ENCODE results near the gene EHD4.

The EHD4 gene

DNA sequence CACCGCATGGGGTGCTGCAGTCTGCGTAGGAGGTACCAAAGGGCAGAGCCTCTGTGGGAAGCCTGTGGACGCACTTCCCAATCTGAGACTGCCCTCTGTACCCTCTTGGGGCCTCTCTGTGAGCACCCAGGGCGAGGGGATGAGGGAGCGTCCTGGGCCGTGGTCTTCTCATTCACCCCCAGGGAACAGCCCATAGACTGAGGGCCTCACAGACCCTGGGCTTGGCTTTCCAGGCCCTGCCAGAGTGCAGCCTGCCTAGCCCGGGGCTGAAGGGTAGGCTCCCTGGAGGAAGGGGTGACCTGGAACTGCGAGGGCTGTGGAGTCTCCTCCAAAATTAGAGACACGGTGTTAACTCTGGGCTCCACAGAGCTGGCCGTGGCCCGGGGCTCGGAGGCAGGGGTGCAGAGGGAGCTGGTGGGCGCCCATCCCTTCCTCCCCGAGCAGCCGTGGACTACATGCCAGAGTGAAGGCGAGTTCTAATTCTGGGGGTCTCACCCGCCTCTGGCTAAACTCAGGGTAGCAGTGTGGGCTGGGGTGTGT, 78.0 kb downstream of the EHD4 start:
- Histone ChIP-seq H3K9me3 (ENCODE audit: low read length) (no peaks in the 10 kb centered on the region), H3K27ac (ENCODE audit: low read depth, low read length) (no peak overlapping the region), H3K4me3 (ENCODE audit: low read depth in 1 of 2, low read length in 2 of 2) (no peak overlapping the region), H3K36me3 (ENCODE audit: insufficient read depth, low read length) (no peaks in the 10 kb centered on the region), H3K4me1 (ENCODE audit: insufficient read depth, low read length) (peaks cover 24% of the 10 kb centered on the region), H3K27me3 (ENCODE audit: control insufficient read depth in 1 of 2, insufficient read depth in 2 of 2, low read length in 2 of 2) (no peaks in the 10 kb centered on the region), H3K9ac (ENCODE audit: low read length) (no peak overlapping the region)

DNA sequence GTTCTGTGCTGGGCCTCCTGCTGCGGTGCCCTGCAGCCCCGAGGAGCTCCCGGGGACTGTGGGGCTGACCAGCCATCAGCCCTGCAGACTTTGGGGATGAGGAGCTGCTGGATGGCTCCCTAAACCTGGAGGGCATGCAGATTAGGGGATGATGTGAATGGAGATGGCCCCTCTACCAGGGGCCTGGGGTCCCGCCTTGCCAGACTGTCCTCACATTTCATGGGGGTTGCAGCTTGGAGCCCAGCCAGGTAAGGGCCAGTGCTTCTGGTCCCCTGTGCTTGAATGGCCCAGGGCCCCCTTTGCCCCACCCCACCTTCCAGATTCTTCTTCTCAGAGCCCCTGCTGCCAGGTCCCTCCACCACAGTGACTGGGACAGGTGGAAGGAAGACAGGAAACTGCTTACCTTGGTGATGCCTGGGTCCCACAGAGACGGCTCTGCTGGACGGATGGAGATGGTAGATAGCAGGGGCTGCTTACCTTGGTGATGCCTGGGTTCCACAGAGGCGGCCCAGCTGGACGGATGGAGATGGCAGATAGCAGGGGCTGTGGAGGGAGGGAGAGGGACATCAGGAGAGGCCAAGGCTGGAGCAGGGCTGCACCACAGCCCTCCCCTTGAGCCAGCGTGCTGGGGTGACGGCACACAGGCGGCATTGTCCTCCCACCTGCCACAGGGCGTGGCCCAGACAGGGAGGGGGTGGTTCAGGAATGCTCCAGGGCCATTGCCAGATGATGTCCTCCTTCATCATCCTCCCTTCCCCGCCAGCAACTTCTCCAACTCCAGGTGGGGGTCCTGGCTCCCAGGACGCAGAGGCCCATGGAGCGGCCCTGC, 78.7 kb downstream of the EHD4 start, which contains the start of gene SPTBN5:
TSS of gene SPTBN5 (minus strand) at position 632 of the 829 bp plus-strand sequence. CDS start at position 76, 556 bp downstream.
- Histone ChIP-seq H3K9ac (ENCODE audit: low read length) (no peak within 1 kb of the TSS), H3K4me1 (ENCODE audit: insufficient read depth, low read length) (peaks cover 24% of the 10 kb centered on the region), H3K36me3 (ENCODE audit: insufficient read depth, low read length) (no peaks in the 10 kb centered on the region), H3K27me3 (ENCODE audit: control insufficient read depth in 1 of 2, insufficient read depth in 2 of 2, low read length in 2 of 2) (no peaks in the 10 kb centered on the region), H3K4me3 (ENCODE audit: low read depth in 1 of 2, low read length in 2 of 2) (peak within 1 kb of the TSS in 1 of 2 donors; percentile 16), H3K27ac (ENCODE audit: low read depth, low read length) (no peak within 1 kb of the TSS), H3K9me3 (ENCODE audit: low read length) (no peaks in the 10 kb centered on the region)

DNA sequence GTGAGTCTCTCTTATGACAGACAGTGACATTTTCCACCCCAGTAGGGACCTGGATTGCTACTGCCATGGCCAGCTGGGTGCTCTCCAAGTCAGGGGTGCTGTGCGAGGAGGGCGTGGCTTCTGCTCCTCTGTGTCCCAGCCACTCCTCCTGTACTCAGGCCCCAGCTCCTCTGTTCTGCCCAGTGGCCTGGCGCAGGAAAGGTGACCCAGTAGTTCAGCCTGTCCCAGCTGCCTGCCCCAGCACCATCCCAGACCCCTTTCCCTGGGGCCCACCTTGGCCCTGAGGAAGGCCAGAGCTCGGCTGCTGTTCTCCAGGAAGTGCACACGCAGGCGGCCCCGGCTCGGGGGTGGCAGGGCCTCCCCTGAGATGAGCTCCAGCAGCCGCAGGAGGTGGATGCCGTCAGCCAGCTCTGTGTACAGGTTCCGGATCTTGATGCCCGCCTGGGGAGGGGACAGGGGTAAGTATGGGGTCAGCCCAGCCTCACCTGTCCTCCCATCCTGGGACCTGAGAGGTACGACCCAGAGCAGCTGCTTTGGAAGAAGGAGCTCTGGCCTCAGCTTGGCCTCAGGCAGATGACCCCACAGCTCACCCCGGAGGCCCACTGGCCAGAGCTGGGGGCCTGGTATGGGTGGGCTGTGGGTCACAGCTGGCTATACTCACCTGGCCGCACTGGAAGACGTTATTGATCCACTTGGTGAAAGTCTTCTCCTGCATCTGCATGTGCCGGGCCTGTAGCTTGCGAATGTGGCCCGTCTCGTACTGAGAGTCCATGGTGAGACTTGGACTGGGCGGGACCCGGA, 79.5 kb downstream of the EHD4 start:
- H3K27ac ChIP-seq (ENCODE audit: low read depth, low read length): no peak overlapping the region
- H3K4me1 ChIP-seq (ENCODE audit: insufficient read depth, low read length): peaks cover 24% of the 10 kb centered on the region
- no peak overlapping the region for H3K4me3 ChIP-seq (ENCODE audit: low read depth in 1 of 2, low read length in 2 of 2)
- H3K27me3 ChIP-seq (ENCODE audit: control insufficient read depth in 1 of 2, insufficient read depth in 2 of 2, low read length in 2 of 2): no peaks in the 10 kb centered on the region
- no peak overlapping the region for H3K9ac ChIP-seq (ENCODE audit: low read length)
- H3K36me3 ChIP-seq (ENCODE audit: insufficient read depth, low read length): no peaks in the 10 kb centered on the region
- H3K9me3 ChIP-seq (ENCODE audit: low read length): no peaks in the 10 kb centered on the region

GRCh38 chr15:41891946-41892345, 80.4 kb downstream of the EHD4 start:
- Histone ChIP-seq H3K4me3 (ENCODE audit: low read depth in 1 of 2, low read length in 2 of 2) (no peak overlapping the region), H3K4me1 (ENCODE audit: insufficient read depth, low read length) (peaks cover 24% of the 10 kb centered on the region), H3K36me3 (ENCODE audit: insufficient read depth, low read length) (no peaks in the 10 kb centered on the region), H3K9me3 (ENCODE audit: low read length) (no peaks in the 10 kb centered on the region), H3K27ac (ENCODE audit: low read depth, low read length) (no peak overlapping the region), H3K9ac (ENCODE audit: low read length) (no peak overlapping the region), H3K27me3 (ENCODE audit: control insufficient read depth in 1 of 2, insufficient read depth in 2 of 2, low read length in 2 of 2) (no peaks in the 10 kb centered on the region)

- Histone ChIP-seq H3K4me3 (ENCODE audit: low read depth in 1 of 2, low read length in 2 of 2) (no peak overlapping the region), H3K9ac (ENCODE audit: low read length) (no peak overlapping the region), H3K36me3 (ENCODE audit: insufficient read depth, low read length) (no peaks in the 10 kb centered on the region), H3K27ac (ENCODE audit: low read depth, low read length) (no peak overlapping the region), H3K9me3 (ENCODE audit: low read length) (no peaks in the 10 kb centered on the region), H3K4me1 (ENCODE audit: insufficient read depth, low read length) (peaks cover 24% of the 10 kb centered on the region), H3K27me3 (ENCODE audit: control insufficient read depth in 1 of 2, insufficient read depth in 2 of 2, low read length in 2 of 2) (no peaks in the 10 kb centered on the region)
Measured at GRCh38 chr15:41891226-41891625, 81.1 kb downstream of the EHD4 start.

DNA sequence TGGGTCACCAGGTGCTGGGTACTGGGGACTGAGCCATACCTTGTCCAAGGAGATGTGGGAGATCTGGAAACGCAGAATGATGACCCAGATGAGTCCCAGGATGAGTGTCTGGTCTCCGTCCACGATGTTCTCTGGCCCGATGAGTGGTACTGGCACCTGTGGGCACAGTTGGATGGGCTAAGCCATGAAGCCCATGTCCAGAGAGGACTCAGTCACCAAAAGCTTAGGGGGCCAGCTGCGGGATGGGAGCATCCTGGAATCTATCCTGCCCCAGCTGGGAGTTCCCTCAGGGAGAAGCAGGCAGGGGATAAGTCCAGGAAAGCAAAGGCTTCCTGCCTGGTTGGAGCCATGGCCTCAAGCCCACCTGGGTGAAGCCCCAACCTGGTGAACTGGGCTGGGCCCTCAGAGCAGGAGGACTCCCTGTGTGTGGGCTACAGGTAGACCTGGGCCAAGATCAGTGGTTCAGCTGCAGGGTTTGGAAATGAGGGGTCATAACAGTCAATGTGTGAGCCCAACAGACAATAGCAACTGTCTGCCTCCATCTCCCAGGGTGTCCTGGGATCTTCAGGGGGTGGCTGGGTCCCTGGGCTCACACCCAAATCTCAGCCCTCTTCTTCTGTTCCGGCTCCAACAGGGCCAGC, 82.2 kb downstream of the EHD4 start:
- Histone ChIP-seq H3K36me3 (ENCODE audit: insufficient read depth, low read length) (no peaks in the 10 kb centered on the region), H3K4me1 (ENCODE audit: insufficient read depth, low read length) (peaks cover 23% of the 10 kb centered on the region), H3K27me3 (ENCODE audit: control insufficient read depth in 1 of 2, insufficient read depth in 2 of 2, low read length in 2 of 2) (no peaks in the 10 kb centered on the region), H3K9ac (ENCODE audit: low read length) (no peak overlapping the region), H3K9me3 (ENCODE audit: low read length) (no peaks in the 10 kb centered on the region), H3K27ac (ENCODE audit: low read depth, low read length) (no peak overlapping the region), H3K4me3 (ENCODE audit: low read depth in 1 of 2, low read length in 2 of 2) (no peak overlapping the region)

DNA sequence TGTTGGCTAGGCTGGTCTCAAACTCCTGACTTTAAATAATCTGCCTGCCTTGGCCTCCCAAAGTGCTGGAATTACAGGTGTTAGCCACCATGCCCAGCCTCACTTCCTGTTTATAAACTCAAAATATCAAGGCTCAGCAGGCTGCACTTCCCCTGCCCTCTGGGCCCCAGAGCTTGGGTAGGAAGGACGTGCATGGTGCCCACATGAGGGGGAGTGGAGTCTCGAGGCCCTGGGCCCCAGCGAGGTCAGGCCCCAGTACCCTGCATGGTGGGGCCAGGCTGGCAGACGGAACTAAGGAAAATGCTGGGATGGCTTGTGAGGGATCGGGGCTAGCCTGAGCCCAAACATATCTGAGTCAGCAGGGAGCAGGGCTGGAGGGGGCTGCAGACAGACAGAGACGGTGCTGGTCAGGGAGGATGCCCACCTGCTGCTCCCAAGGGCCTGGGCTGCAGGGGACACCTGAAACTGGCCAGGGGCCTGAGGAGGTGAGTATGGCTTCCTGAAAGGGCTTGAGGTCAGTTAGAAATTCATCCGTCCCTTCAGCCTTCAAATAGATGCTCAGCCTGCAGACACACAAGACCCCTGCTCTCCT, 83.6 kb downstream of the EHD4 start:
- no peak overlapping the region for H3K27ac ChIP-seq (ENCODE audit: low read depth, low read length)
- no peaks in the 10 kb centered on the region for H3K9me3 ChIP-seq (ENCODE audit: low read length)
- no peaks in the 10 kb centered on the region for H3K27me3 ChIP-seq (ENCODE audit: control insufficient read depth in 1 of 2, insufficient read depth in 2 of 2, low read length in 2 of 2)

DNA sequence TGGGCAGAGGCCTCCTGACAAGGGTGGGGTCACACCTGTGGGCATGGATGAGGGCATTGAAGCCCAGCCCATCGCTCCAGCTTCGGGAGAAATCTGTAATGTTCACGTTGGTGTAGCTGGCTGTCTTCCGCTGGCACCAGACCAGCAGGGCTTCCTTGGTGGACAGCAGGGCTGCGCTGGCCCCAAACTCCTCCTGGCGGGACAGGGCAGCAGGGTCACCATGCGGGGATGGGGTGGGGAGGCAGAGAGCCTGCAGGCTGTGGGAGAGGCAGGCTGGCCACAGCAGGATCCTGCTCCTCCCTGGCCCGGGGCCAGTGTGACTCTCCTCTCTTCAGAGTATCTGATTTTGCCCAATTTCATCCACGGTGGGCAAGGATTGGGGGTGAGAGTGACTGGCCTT, 84.5 kb downstream of the EHD4 start:
- Histone ChIP-seq H3K9ac (ENCODE audit: low read length) (no peak overlapping the region), H3K4me3 (ENCODE audit: low read depth in 1 of 2, low read length in 2 of 2) (no peak overlapping the region)

More for the DNA sequence above, 83.6 kb downstream of the EHD4 start:
- no peak overlapping the region for H3K9ac ChIP-seq (ENCODE audit: low read length)
- H3K4me3 ChIP-seq (ENCODE audit: low read depth in 1 of 2, low read length in 2 of 2): no peak overlapping the region
- peaks cover 9% of the 10 kb centered on the region for H3K4me1 ChIP-seq (ENCODE audit: insufficient read depth, low read length)
- H3K36me3 ChIP-seq (ENCODE audit: insufficient read depth, low read length): no peaks in the 10 kb centered on the region

GRCh38 chr15:41887161-41887560, 85.2 kb downstream of the EHD4 start:
- H3K4me3 ChIP-seq (ENCODE audit: low read depth in 1 of 2, low read length in 2 of 2): no peak overlapping the region

More for the DNA sequence above, 84.5 kb downstream of the EHD4 start:
- Histone ChIP-seq H3K27me3 (ENCODE audit: control insufficient read depth in 1 of 2, insufficient read depth in 2 of 2, low read length in 2 of 2) (no peaks in the 10 kb centered on the region), H3K4me1 (ENCODE audit: insufficient read depth, low read length) (peaks cover 7% of the 10 kb centered on the region), H3K9me3 (ENCODE audit: low read length) (no peaks in the 10 kb centered on the region), H3K36me3 (ENCODE audit: insufficient read depth, low read length) (no peaks in the 10 kb centered on the region), H3K27ac (ENCODE audit: low read depth, low read length) (no peak overlapping the region)

GRCh38 chr15:41886741-41887140, 85.6 kb downstream of the EHD4 start:
- no peak overlapping the region for H3K4me3 ChIP-seq (ENCODE audit: low read depth in 1 of 2, low read length in 2 of 2)
- H3K27ac ChIP-seq (ENCODE audit: low read depth, low read length): no peak overlapping the region
- no peaks in the 10 kb centered on the region for H3K27me3 ChIP-seq (ENCODE audit: control insufficient read depth in 1 of 2, insufficient read depth in 2 of 2, low read length in 2 of 2)
- no peaks in the 10 kb centered on the region for H3K9me3 ChIP-seq (ENCODE audit: low read length)
- H3K9ac ChIP-seq (ENCODE audit: low read length): no peak overlapping the region
- H3K36me3 ChIP-seq (ENCODE audit: insufficient read depth, low read length): no peaks in the 10 kb centered on the region
- peaks cover 3% of the 10 kb centered on the region for H3K4me1 ChIP-seq (ENCODE audit: insufficient read depth, low read length)

More at GRCh38 chr15:41887161-41887560, 85.2 kb downstream of the EHD4 start:
- Histone ChIP-seq H3K27ac (ENCODE audit: low read depth, low read length) (no peak overlapping the region), H3K36me3 (ENCODE audit: insufficient read depth, low read length) (no peaks in the 10 kb centered on the region), H3K27me3 (ENCODE audit: control insufficient read depth in 1 of 2, insufficient read depth in 2 of 2, low read length in 2 of 2) (no peaks in the 10 kb centered on the region), H3K9ac (ENCODE audit: low read length) (no peak overlapping the region), H3K9me3 (ENCODE audit: low read length) (no peaks in the 10 kb centered on the region), H3K4me1 (ENCODE audit: insufficient read depth, low read length) (peaks cover 3% of the 10 kb centered on the region)

DNA sequence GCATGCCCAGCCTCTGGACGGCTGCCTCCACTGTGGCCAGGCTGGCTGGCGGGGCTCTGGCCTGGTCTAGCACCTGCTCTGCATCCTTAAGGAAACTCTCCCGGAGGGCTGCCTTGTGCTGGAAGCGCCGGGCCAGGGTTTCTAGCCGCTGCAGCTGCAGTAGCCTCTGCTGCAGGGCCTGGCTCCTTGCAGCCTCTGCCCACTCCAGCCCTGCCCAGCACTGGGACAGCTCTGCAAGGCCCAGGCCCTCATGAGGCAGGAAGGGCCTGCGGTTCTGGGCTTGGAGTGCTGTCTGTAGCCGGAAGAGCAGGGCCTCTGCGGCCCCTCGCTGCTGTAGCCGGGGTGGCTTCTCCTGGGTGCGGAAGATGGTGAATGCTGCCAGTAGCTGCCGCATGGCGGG, 86.5 kb downstream of the EHD4 start:
- Histone ChIP-seq H3K9me3 (ENCODE audit: low read length) (no peaks in the 10 kb centered on the region), H3K4me1 (ENCODE audit: insufficient read depth, low read length) (peaks cover 3% of the 10 kb centered on the region), H3K27me3 (ENCODE audit: control insufficient read depth in 1 of 2, insufficient read depth in 2 of 2, low read length in 2 of 2) (peaks cover 0 to 8% of the 10 kb centered on the region in 2 donors), H3K27ac (ENCODE audit: low read depth, low read length) (no peak overlapping the region), H3K36me3 (ENCODE audit: insufficient read depth, low read length) (no peaks in the 10 kb centered on the region), H3K9ac (ENCODE audit: low read length) (no peak overlapping the region), H3K4me3 (ENCODE audit: low read depth in 1 of 2, low read length in 2 of 2) (no peak overlapping the region)
